LNCAP (cell line): ENCODE measurements around the gene RNASE4.

Experiments
- CTCF ChIP-seq: fragments of 450-650 bp; IDR thresholded peaks from 2 replicates; pipeline ENCODE4 v1.5.1; 2017; ENCODE audit warnings: mild to moderate bottlenecking

Gene RNASE4

GRCh38 chr14:20687362-20688166 is 3.2 kb downstream of the RNASE4 start:
- TF ChIP-seq CTCF, result no peak

- TF ChIP-seq CTCF, result no peak
These were observed 3.9 kb downstream of the RNASE4 start, which contains the start of gene ANG for GRCh38 chr14:20688167-20688839. TSS of gene ANG (plus strand) at chr14:20688764. CDS start at chr14:20693565, 4,801 bp downstream.

GRCh38 chr14:20690848-20691640 is 6.7 kb downstream of the RNASE4 start:
- peak; percentile 86 for TF ChIP-seq CTCF

GRCh38 chr14:20692116-20692751 is 7.9 kb downstream of the RNASE4 start:
- no peak for TF ChIP-seq CTCF

GRCh38 chr14:20696764-20697163 is 12.4 kb downstream of the RNASE4 start:
- TF ChIP-seq CTCF, result no peak

GRCh38 chr14:20697273-20698017 is 13.1 kb downstream of the RNASE4 start:
- TF ChIP-seq CTCF, result peak; percentile 84
